HepG2 (cell line): Measurements from ENCODE around the gene PSKH1. TPM values are rescaled to one million over a fixed set of nuclear protein-coding genes. Genes with fewer than 3 reads are reported as not detected.
A peak's percentile ranks its signal among the peaks of the same experiment; 100 is the strongest.

Source experiments
- NAIF1 ChIP-seq: sonication (generic); formaldehyde crosslinking; IDR thresholded peaks from 2 replicates; pipeline ENCODE4 v1.5.0; 2020; ENCODE audit warnings: mild to moderate bottlenecking, missing genetic modification reagents, borderline replicate concordance
- NCOR1 ChIP-seq: fragments of 200-600 bp; sonication (generic); IDR thresholded peaks from 2 replicates; pipeline ENCODE4 v1.7.0; 2017; ENCODE audit warnings: antibody characterized with exemption, low read length, borderline replicate concordance
- NFIC ChIP-seq: IDR thresholded peaks from 2 replicates; pipeline ENCODE4 v1.6.1; 2012; ENCODE audit warnings: mild to moderate bottlenecking, low read length, inconsistent platforms
- PAWR ChIP-seq: sonication (generic); formaldehyde crosslinking; IDR thresholded peaks from 2 replicates; pipeline ENCODE4 v1.4.0; 2020; ENCODE audit warnings: missing genetic modification reagents, mild to moderate bottlenecking, borderline replicate concordance
- RBFOX2 ChIP-seq: fragments of 200-400 bp; formaldehyde crosslinking; IDR thresholded peaks from 2 replicates; pipeline ENCODE4 v1.6.1; 2017; ENCODE audit warnings: low read depth, mild to moderate bottlenecking, low read length
- RCOR2 ChIP-seq: IDR thresholded peaks from 2 replicates; pipeline ENCODE4 v1.6.1; 2016; ENCODE audit warnings: missing biosample characterization, missing genetic modification reagents
- RFX5 ChIP-seq: IDR thresholded peaks from 2 replicates; pipeline ENCODE4 v1.6.1; 2011; ENCODE audit warnings: low read depth, low read length, improper control_type of control experiment
- ZEB1 ChIP-seq: IDR thresholded peaks from 2 replicates; pipeline ENCODE4 v1.6.1; 2012; ENCODE audit warnings: mild to moderate bottlenecking, low read depth, inconsistent platforms; ENCODE audit not compliant: insufficient replicate concordance
- ZNF335 ChIP-seq: sonication (generic); formaldehyde crosslinking; IDR thresholded peaks from 2 replicates; pipeline ENCODE4 v1.4.0; 2020; ENCODE audit warnings: missing genetic modification reagents
- ZNF337 ChIP-seq: sonication (generic); formaldehyde crosslinking; IDR thresholded peaks from 2 replicates; pipeline ENCODE4 v1.5.1; 2020; ENCODE audit warnings: missing genetic modification reagents, low read depth, mild to moderate bottlenecking, borderline replicate concordance
- polyA plus RNA-seq, 8 experiments: library from polyadenylated mRNA; depleted of rRNA in 3 of 8; stranded (reverse) in 7 of 8; unstranded in 1 of 8; fragments of >200 nt; fragmentation: Illumina TruSeq in 4 of 8; extraction: Trizol in 4 of 8; gene quantifications; 2 replicates each; pipeline versions ENCODE4 v1.2.1 to v1.2.3, GENCODE V29; 2011 to 2016; ENCODE audit warnings: low read depth in 4 of 8, missing spikeins in 1 of 8, mixed read lengths in 1 of 8; ENCODE audit not compliant: insufficient read depth in 1 of 8
- total RNA-seq, 5 experiments: library from RNA; depleted of rRNA; stranded (reverse); fragments of >200 nt; fragmentation: Illumina TruSeq; extraction: Trizol; gene quantifications; 2 replicates each; pipeline ENCODE4 v1.2.3, GENCODE V29; 2016; ENCODE audit warnings: low read depth in 1 of 5
- TF ChIP-seq, protein P1 (sequence below): IDR thresholded peaks from 2 replicates; pipeline ENCODE4 v1.6.1; 2012; ENCODE audit warnings: inconsistent platforms
- TF ChIP-seq, protein P2 (sequence below): IDR thresholded peaks from 2 replicates; pipeline ENCODE4 v1.6.1; 2016
- TF ChIP-seq, protein P3 (sequence below): IDR thresholded peaks from 2 replicates; pipeline ENCODE4 v1.6.1; 2016; ENCODE audit warnings: low read depth, borderline replicate concordance
- TF ChIP-seq, protein P4 (sequence below): conservative IDR thresholded peaks from 2 replicates; pipeline ENCODE4 v1.6.1; 2018; ENCODE audit warnings: missing genetic modification reagents
- TF ChIP-seq, protein P5 (sequence below): sonication (generic); formaldehyde crosslinking; IDR thresholded peaks from 2 replicates; pipeline ENCODE4 v1.4.0; 2020; ENCODE audit warnings: missing genetic modification reagents, borderline replicate concordance
- TF ChIP-seq, protein P6 (sequence below): sonication (generic); formaldehyde crosslinking; IDR thresholded peaks from 2 replicates; pipeline ENCODE4 v1.4.0; 2020; ENCODE audit warnings: missing genetic modification reagents
- TF ChIP-seq, protein P7 (sequence below): sonication (generic); formaldehyde crosslinking; IDR thresholded peaks from 2 replicates; pipeline ENCODE4 v1.5.1; 2020; ENCODE audit warnings: mild to moderate bottlenecking, missing genetic modification reagents

Gene PSKH1
- total and polyA plus RNA-seq, 2 of the 13 experiments (the other 11 are each of a cell fraction or from before 2014, with no cell fraction given), result 8.4 to 19.1 TPM

DNA sequence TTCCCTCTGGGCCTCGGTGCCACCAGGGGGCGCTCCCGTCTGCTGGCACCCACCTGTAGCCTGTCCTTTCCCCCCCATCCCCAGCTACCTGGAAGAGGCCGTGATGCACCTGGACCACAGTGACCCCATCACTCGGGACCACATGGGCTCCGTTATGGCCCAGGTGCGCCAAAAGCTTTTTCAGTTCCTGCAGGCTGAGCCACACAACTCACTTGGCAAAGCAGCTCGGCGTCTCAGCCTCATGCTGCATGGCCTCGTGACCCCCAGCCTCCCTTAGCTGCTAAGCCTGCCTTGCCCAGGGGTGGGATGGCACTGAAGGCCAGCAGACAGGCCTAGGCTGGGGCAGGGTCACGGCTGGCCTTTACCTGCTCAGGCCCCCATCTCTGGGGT is 9.2 kb upstream of the PSKH1 start (continued):
- TF ChIP-seq NCOR1 (no peak), RCOR2 (CRISPR knock-in tag) (no peak), PAWR (CRISPR knock-in tag) (no peak), ZEB1 (peak; percentile 88), ZNF335 (CRISPR knock-in tag) (no peak), ZNF337 (CRISPR knock-in tag) (no peak), RFX5 (no peak), RBFOX2 (no peak), NAIF1 (CRISPR knock-in tag) (no peak), NFIC (no peak)
- TF ChIP-seq, protein P1, sequence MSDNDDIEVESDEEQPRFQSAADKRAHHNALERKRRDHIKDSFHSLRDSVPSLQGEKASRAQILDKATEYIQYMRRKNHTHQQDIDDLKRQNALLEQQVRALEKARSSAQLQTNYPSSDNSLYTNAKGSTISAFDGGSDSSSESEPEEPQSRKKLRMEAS, result no peak
- TF ChIP-seq, protein P2, sequence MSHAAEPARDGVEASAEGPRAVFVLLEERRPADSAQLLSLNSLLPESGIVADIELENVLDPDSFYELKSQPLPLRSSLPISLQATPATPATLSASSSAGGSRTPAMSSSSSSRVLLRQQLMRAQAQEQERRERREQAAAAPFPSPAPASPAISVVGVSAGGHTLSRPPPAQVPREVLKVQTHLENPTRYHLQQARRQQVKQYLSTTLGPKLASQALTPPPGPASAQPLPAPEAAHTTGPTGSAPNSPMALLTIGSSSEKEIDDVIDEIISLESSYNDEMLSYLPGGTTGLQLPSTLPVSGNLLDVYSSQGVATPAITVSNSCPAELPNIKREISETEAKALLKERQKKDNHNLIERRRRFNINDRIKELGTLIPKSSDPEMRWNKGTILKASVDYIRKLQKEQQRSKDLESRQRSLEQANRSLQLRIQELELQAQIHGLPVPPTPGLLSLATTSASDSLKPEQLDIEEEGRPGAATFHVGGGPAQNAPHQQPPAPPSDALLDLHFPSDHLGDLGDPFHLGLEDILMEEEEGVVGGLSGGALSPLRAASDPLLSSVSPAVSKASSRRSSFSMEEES (CRISPR knock-in tag), result no peak
- TF ChIP-seq, protein P3, sequence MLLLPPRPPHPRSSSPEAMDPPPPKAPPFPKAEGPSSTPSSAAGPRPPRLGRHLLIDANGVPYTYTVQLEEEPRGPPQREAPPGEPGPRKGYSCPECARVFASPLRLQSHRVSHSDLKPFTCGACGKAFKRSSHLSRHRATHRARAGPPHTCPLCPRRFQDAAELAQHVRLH (CRISPR knock-in tag), result no peak
- TF ChIP-seq, protein P4, sequence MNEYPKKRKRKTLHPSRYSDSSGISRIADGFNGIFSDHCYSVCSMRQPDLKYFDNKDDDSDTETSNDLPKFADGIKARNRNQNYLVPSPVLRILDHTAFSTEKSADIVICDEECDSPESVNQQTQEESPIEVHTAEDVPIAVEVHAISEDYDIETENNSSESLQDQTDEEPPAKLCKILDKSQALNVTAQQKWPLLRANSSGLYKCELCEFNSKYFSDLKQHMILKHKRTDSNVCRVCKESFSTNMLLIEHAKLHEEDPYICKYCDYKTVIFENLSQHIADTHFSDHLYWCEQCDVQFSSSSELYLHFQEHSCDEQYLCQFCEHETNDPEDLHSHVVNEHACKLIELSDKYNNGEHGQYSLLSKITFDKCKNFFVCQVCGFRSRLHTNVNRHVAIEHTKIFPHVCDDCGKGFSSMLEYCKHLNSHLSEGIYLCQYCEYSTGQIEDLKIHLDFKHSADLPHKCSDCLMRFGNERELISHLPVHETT (CRISPR knock-in tag), result no peak
- TF ChIP-seq, protein P5, sequence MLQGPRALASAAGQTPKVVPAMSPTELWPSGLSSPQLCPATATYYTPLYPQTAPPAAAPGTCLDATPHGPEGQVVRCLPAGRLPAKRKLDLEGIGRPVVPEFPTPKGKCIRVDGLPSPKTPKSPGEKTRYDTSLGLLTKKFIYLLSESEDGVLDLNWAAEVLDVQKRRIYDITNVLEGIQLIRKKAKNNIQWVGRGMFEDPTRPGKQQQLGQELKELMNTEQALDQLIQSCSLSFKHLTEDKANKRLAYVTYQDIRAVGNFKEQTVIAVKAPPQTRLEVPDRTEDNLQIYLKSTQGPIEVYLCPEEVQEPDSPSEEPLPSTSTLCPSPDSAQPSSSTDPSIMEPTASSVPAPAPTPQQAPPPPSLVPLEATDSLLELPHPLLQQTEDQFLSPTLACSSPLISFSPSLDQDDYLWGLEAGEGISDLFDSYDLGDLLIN (CRISPR knock-in tag), result no peak
- TF ChIP-seq, protein P6, sequence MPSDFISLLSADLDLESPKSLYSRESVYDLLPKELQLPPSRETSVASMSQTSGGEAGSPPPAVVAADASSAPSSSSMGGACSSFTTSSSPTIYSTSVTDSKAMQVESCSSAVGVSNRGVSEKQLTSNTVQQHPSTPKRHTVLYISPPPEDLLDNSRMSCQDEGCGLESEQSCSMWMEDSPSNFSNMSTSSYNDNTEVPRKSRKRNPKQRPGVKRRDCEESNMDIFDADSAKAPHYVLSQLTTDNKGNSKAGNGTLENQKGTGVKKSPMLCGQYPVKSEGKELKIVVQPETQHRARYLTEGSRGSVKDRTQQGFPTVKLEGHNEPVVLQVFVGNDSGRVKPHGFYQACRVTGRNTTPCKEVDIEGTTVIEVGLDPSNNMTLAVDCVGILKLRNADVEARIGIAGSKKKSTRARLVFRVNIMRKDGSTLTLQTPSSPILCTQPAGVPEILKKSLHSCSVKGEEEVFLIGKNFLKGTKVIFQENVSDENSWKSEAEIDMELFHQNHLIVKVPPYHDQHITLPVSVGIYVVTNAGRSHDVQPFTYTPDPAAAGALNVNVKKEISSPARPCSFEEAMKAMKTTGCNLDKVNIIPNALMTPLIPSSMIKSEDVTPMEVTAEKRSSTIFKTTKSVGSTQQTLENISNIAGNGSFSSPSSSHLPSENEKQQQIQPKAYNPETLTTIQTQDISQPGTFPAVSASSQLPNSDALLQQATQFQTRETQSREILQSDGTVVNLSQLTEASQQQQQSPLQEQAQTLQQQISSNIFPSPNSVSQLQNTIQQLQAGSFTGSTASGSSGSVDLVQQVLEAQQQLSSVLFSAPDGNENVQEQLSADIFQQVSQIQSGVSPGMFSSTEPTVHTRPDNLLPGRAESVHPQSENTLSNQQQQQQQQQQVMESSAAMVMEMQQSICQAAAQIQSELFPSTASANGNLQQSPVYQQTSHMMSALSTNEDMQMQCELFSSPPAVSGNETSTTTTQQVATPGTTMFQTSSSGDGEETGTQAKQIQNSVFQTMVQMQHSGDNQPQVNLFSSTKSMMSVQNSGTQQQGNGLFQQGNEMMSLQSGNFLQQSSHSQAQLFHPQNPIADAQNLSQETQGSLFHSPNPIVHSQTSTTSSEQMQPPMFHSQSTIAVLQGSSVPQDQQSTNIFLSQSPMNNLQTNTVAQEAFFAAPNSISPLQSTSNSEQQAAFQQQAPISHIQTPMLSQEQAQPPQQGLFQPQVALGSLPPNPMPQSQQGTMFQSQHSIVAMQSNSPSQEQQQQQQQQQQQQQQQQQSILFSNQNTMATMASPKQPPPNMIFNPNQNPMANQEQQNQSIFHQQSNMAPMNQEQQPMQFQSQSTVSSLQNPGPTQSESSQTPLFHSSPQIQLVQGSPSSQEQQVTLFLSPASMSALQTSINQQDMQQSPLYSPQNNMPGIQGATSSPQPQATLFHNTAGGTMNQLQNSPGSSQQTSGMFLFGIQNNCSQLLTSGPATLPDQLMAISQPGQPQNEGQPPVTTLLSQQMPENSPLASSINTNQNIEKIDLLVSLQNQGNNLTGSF (CRISPR knock-in tag), result no peak
- TF ChIP-seq, protein P7, sequence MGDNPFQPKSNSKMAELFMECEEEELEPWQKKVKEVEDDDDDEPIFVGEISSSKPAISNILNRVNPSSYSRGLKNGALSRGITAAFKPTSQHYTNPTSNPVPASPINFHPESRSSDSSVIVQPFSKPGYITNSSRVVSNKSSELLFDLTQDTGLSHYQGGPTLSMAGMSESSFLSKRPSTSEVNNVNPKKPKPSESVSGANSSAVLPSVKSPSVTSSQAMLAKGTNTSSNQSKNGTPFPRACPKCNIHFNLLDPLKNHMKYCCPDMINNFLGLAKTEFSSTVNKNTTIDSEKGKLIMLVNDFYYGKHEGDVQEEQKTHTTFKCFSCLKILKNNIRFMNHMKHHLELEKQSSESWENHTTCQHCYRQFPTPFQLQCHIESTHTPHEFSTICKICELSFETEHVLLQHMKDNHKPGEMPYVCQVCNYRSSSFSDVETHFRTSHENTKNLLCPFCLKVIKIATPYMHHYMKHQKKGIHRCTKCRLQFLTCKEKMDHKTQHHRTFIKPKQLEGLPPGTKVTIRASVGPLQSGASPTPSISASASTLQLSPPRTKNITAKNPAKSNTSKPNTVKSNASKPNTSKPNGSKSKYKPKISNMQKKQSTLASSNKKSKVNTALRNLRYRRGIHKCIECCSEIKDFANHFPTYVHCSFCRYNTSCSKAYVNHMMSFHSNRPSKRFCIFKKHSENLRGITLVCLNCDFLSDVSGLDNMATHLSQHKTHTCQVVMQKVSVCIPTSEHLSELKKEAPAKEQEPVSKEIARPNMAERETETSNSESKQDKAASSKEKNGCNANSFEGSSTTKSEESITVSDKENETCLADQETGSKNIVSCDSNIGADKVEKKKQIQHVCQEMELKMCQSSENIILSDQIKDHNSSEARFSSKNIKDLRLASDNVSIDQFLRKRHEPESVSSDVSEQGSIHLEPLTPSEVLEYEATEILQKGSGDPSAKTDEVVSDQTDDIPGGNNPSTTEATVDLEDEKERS (CRISPR knock-in tag), result no peak
